Brain pericyte (primary cell): ENCODE data around the gene KRT10.
"Not testable (repeated sequence)": the region's sequence is repeated elsewhere in the genome, so short reads cannot be mapped to it uniquely, and the experiment has no call there.

Experiments used
- DNase-seq: peaks from one replicate; pipeline ENCODE4 v3.0.0-alpha.2; 2012; ENCODE audit warnings: low read depth, low spot score

KRT10 gene

GRCh38 chr17:40822132-40822812, at the start of gene KRT10:
KRT10 (minus strand) TSS chr17:40822614; CDS start chr17:40822585, 29 bp downstream.
- DNase-seq = no peak

- DNase-seq = no peak
Measured at GRCh38 chr17:40871316-40871715, 48.9 kb upstream of the KRT10 start.

- no peak for DNase-seq
Measured at GRCh38 chr17:40870136-40870535, 47.7 kb upstream of the KRT10 start.

GRCh38 chr17:40866838-40867237, 44.4 kb upstream of the KRT10 start, which contains the start of gene KRT12:
KRT12 (minus strand) TSS chr17:40867223; CDS start chr17:40867186, 37 bp downstream.
- DNase-seq = no peak

GRCh38 chr17:40864661-40865390, 42.4 kb upstream of the KRT10 start:
- no peak for DNase-seq

- no peak for DNase-seq
Measured at GRCh38 chr17:40862985-40863733, 40.7 kb upstream of the KRT10 start.

- no peak for DNase-seq
Measured at GRCh38 chr17:40859536-40859935, 37.1 kb upstream of the KRT10 start.

- DNase-seq = not testable (repeated sequence)
Measured at GRCh38 chr17:40858667-40859066, 36.3 kb upstream of the KRT10 start.

- peak; percentile 22 for DNase-seq
Measured at GRCh38 chr17:40857535-40857934, 35.1 kb upstream of the KRT10 start.

- peak; percentile 29 for DNase-seq
Measured at GRCh38 chr17:40854175-40854814, 31.9 kb upstream of the KRT10 start.

GRCh38 chr17:40852364-40852763, 29.9 kb upstream of the KRT10 start:
- DNase-seq = no peak

- no peak for DNase-seq
Measured at GRCh38 chr17:40850293-40850972, 28.0 kb upstream of the KRT10 start.

- no peak for DNase-seq
Measured at GRCh38 chr17:40849723-40850122, 27.3 kb upstream of the KRT10 start.

- DNase-seq = no peak
Measured at GRCh38 chr17:40848583-40849235, 26.3 kb upstream of the KRT10 start.

- DNase-seq = no peak
Measured at GRCh38 chr17:40846515-40847144, 24.2 kb upstream of the KRT10 start.

- DNase-seq = no peak
Measured at GRCh38 chr17:40844671-40845107, 22.3 kb upstream of the KRT10 start.

- no peak for DNase-seq
Measured at GRCh38 chr17:40843242-40843641, 20.8 kb upstream of the KRT10 start.

GRCh38 chr17:40841246-40841645, 18.8 kb upstream of the KRT10 start:
- DNase-seq = no peak

GRCh38 chr17:40839194-40839593, 16.8 kb upstream of the KRT10 start:
- DNase-seq = no peak

- DNase-seq = no peak
Measured at GRCh38 chr17:40836020-40836419, 13.6 kb upstream of the KRT10 start.
